CD4-positive, CD25-positive, alpha-beta regulatory T cell (primary cell): ENCODE data around the gene AAR2. TPM values are rescaled to one million over a fixed set of nuclear protein-coding genes. Genes with fewer than 3 reads are reported as not detected.

Experiments used
- ATAC-seq, 2 donors: fragments of 150-1000 bp; cut with Tn5 transposase; one replicate each; pipeline ENCODE4 v1.10.0; 2021; ENCODE audit warnings: low read depth in 2 of 2, moderate number of reproducible peaks in 2 of 2, moderate library complexity in 1 of 2
- DNase-seq, 3 donors: peaks; one replicate each; pipeline versions ENCODE4 v3.0.0 to v3.0.0-alpha.2; 2012 to 2022; ENCODE audit warnings: mixed read lengths in 1 of 3
- H3K27ac ChIP-seq: one replicate; pipeline ENCODE4 v1.7.0; 2013; ENCODE audit warnings: mild to moderate bottlenecking, low read length; ENCODE audit not compliant: insufficient read depth, poor library complexity, severe bottlenecking
- H3K27me3 ChIP-seq: one replicate; pipeline ENCODE4 v1.7.0; 2013; ENCODE audit warnings: low read length; ENCODE audit not compliant: control insufficient read depth, insufficient read depth
- H3K36me3 ChIP-seq: one replicate; pipeline ENCODE4 v1.7.0; 2013; ENCODE audit warnings: mild to moderate bottlenecking, low read length, moderate library complexity; ENCODE audit not compliant: control insufficient read depth, insufficient read depth
- H3K4me1 ChIP-seq: 2 replicates; pipeline ENCODE4 v1.7.0; 2013; ENCODE audit warnings: mild to moderate bottlenecking, low read length; ENCODE audit not compliant: insufficient read depth, control insufficient read depth, poor library complexity, severe bottlenecking
- H3K4me3 ChIP-seq: one replicate; pipeline ENCODE4 v1.7.0; 2013; ENCODE audit warnings: low read depth, mild to moderate bottlenecking, low read length, moderate library complexity
- H3K9me3 ChIP-seq, 2 experiments: 1 replicate in 1 of 2; 2 replicates in 1 of 2; pipeline ENCODE4 v1.7.0; 2013; ENCODE audit warnings: low read length in 2 of 2, mild to moderate bottlenecking in 1 of 2, moderate library complexity in 1 of 2; ENCODE audit not compliant: control insufficient read depth in 2 of 2
- H3K27ac Mint-ChIP-seq, 3 donors: one replicate each; pipeline ENCODE4 v1.8.0; 2020 to 2022; ENCODE audit warnings: mild to moderate bottlenecking in 3 of 3, mixed read lengths in 3 of 3, moderate library complexity in 2 of 3
- H3K27me3 Mint-ChIP-seq: one replicate; pipeline ENCODE4 v1.8.0; 2022; ENCODE audit warnings: mild to moderate bottlenecking, mixed read lengths
- H3K36me3 Mint-ChIP-seq: one replicate; pipeline ENCODE4 v1.8.0; 2020; ENCODE audit warnings: mixed read lengths
- H3K4me1 Mint-ChIP-seq, 4 donors: one replicate each; pipeline ENCODE4 v1.8.0; 2020 to 2022; ENCODE audit warnings: mixed read lengths in 4 of 4, mild to moderate bottlenecking in 1 of 4
- H3K4me3 Mint-ChIP-seq, 4 donors: one replicate each; pipeline ENCODE4 v1.8.0; 2020 to 2022; ENCODE audit warnings: mild to moderate bottlenecking in 4 of 4, mixed read lengths in 4 of 4, moderate library complexity in 3 of 4
- H3K9me3 Mint-ChIP-seq, 7 donors: one replicate each; pipeline ENCODE4 v1.8.0; 2020 to 2022; ENCODE audit warnings: mixed read lengths in 7 of 7, mild to moderate bottlenecking in 3 of 7, moderate library complexity in 2 of 7
- polyA plus RNA-seq, 4 donors: library from polyadenylated mRNA; unstranded; fragments of 300-500 nt; fragmentation: Illumina TruSeq; gene quantifications; one replicate each; pipeline ENCODE4 v1.2.3, GENCODE V29; 2021
- total RNA-seq: library from RNA; stranded (reverse); gene quantifications from one replicate; pipeline ENCODE4 v1.2.3, GENCODE V29; 2022

AAR2 gene
- total and polyA plus RNA-seq, 5 donors from 2014 or later: 18.0 to 58.3 (median 49.0) TPM

- no peak for ATAC-seq
- H3K36me3 Mint-ChIP-seq: no peaks in the 10 kb centered on the region
- no peak overlapping the region for H3K4me3 ChIP-seq
Observed at GRCh38 chr20:36225666-36226065, 10.6 kb upstream of the AAR2 start.

GRCh38 chr20:36228770-36229169 is 7.5 kb upstream of the AAR2 start:
- Histone ChIP-seq H3K4me1 (peaks cover 6% of the 10 kb centered on the region), H3K36me3 (no peaks in the 10 kb centered on the region), H3K27ac (no peak overlapping the region), H3K27me3 (no peaks in the 10 kb centered on the region), H3K4me3 (no peak overlapping the region), H3K9me3 (no peaks in the 10 kb centered on the region)
- Mint-ChIP-seq H3K36me3 (no peaks in the 10 kb centered on the region), H3K4me3 (no peak overlapping the region), H3K27ac (no peak overlapping the region), H3K4me1 (peaks cover 0 to 8% (median 7%) of the 10 kb centered on the region in 4 donors), H3K9me3 (peaks cover 0 to 2% (median 0%) of the 10 kb centered on the region in 7 donors), H3K27me3 (peaks cover 18% of the 10 kb centered on the region)
- no peak for DNase-seq
- ATAC-seq: no peak

More at GRCh38 chr20:36225666-36226065, 10.6 kb upstream of the AAR2 start:
- peaks cover 6% of the 10 kb centered on the region for H3K4me1 ChIP-seq
- Mint-ChIP-seq H3K4me1 (peaks cover 0 to 8% (median 6%) of the 10 kb centered on the region in 4 donors), H3K27ac (no peak overlapping the region), H3K27me3 (peaks cover 18% of the 10 kb centered on the region), H3K9me3 (peaks cover 0 to 2% (median 0%) of the 10 kb centered on the region in 7 donors), H3K4me3 (no peak overlapping the region)
- H3K9me3 ChIP-seq: no peaks in the 10 kb centered on the region
- H3K36me3 ChIP-seq: no peaks in the 10 kb centered on the region
- no peak overlapping the region for H3K27ac ChIP-seq
- H3K27me3 ChIP-seq: no peaks in the 10 kb centered on the region
- DNase-seq: no peak

- Histone ChIP-seq H3K27ac (no peak overlapping the region), H3K4me1 (peaks cover 6% of the 10 kb centered on the region), H3K27me3 (no peaks in the 10 kb centered on the region), H3K9me3 (no peaks in the 10 kb centered on the region), H3K36me3 (no peaks in the 10 kb centered on the region), H3K4me3 (no peak overlapping the region)
- ATAC-seq (no peak), DNase-seq (peak in 1 of 3 donors; percentile 17)
- H3K4me1 Mint-ChIP-seq: peaks cover 0 to 12% (median 7%) of the 10 kb centered on the region in 4 donors
- H3K9me3 Mint-ChIP-seq: peaks cover 0 to 2% (median 0%) of the 10 kb centered on the region in 7 donors
- peaks cover 18% of the 10 kb centered on the region for H3K27me3 Mint-ChIP-seq
- H3K27ac Mint-ChIP-seq: no peak overlapping the region
- peak overlapping the region in 2 of 4 donors; percentile 21 to 29 for H3K4me3 Mint-ChIP-seq
- no peaks in the 10 kb centered on the region for H3K36me3 Mint-ChIP-seq
Observed at GRCh38 chr20:36230019-36230418, 6.3 kb upstream of the AAR2 start.

GRCh38 chr20:36231331-36231730 is 4.9 kb upstream of the AAR2 start:
- Mint-ChIP-seq H3K9me3 (peaks cover 0 to 2% (median 0%) of the 10 kb centered on the region in 7 donors), H3K36me3 (no peaks in the 10 kb centered on the region), H3K27me3 (peaks cover 8% of the 10 kb centered on the region), H3K4me1 (peaks cover 7 to 19% (median 11%) of the 10 kb centered on the region in 4 donors), H3K4me3 (no peak overlapping the region), H3K27ac (no peak overlapping the region)
- H3K4me3 ChIP-seq: no peak overlapping the region
- peaks cover 10% of the 10 kb centered on the region for H3K4me1 ChIP-seq
- no peak for ATAC-seq
- H3K27me3 ChIP-seq: no peaks in the 10 kb centered on the region
- no peak overlapping the region for H3K27ac ChIP-seq
- H3K9me3 ChIP-seq: no peaks in the 10 kb centered on the region
- H3K36me3 ChIP-seq: no peaks in the 10 kb centered on the region
- DNase-seq: no peak

- no peaks in the 10 kb centered on the region for H3K27me3 ChIP-seq
- H3K27ac ChIP-seq: no peak overlapping the region
- DNase-seq: no peak
- Mint-ChIP-seq H3K9me3 (no peaks in the 10 kb centered on the region), H3K4me3 (peak overlapping the region; percentile 21 to 94 (median 41)), H3K36me3 (no peaks in the 10 kb centered on the region), H3K27me3 (peaks cover 4% of the 10 kb centered on the region), H3K27ac (peak overlapping the region in 1 of 3 donors; percentile 20), H3K4me1 (peaks cover 25 to 48% (median 37%) of the 10 kb centered on the region in 4 donors)
- H3K4me1 ChIP-seq: peaks cover 28% of the 10 kb centered on the region
- ATAC-seq: no peak
- H3K36me3 ChIP-seq: peaks cover 6% of the 10 kb centered on the region
- no peaks in the 10 kb centered on the region for H3K9me3 ChIP-seq
- H3K4me3 ChIP-seq: no peak overlapping the region
Observed at GRCh38 chr20:36234771-36235320, 1.4 kb upstream of the AAR2 start.

- H3K4me1 Mint-ChIP-seq: peaks cover 27 to 61% (median 45%) of the 10 kb centered on the region in 4 donors
- peaks cover 0 to 1% (median 0%) of the 10 kb centered on the region in 7 donors for H3K9me3 Mint-ChIP-seq
- H3K4me1 ChIP-seq: peaks cover 26% of the 10 kb centered on the region
- peak in 1 of 3 donors; percentile 3 for DNase-seq
- peak overlapping the region; percentile 94 to 96 (median 94) for H3K27ac Mint-ChIP-seq
- no peaks in the 10 kb centered on the region for H3K27me3 Mint-ChIP-seq
- no peaks in the 10 kb centered on the region for H3K27me3 ChIP-seq
- no peaks in the 10 kb centered on the region for H3K9me3 ChIP-seq
- peak overlapping the region; percentile 66 for H3K27ac ChIP-seq
- peaks cover 23% of the 10 kb centered on the region for H3K36me3 ChIP-seq
- H3K4me3 ChIP-seq: peak overlapping the region; percentile 98
- no peaks in the 10 kb centered on the region for H3K36me3 Mint-ChIP-seq
- ATAC-seq: peak in 1 of 2 donors; percentile 17
- peak overlapping the region; percentile 94 to 99 (median 96) for H3K4me3 Mint-ChIP-seq
Observed at GRCh38 chr20:36236786-36237121, 476 bp downstream of the AAR2 start.

- Mint-ChIP-seq H3K36me3 (no peaks in the 10 kb centered on the region), H3K27me3 (no peaks in the 10 kb centered on the region), H3K9me3 (peaks cover 0 to 1% (median 0%) of the 10 kb centered on the region in 7 donors), H3K27ac (peak overlapping the region in 2 of 3 donors; percentile 94 to 96), H3K4me3 (peak overlapping the region; percentile 94 to 99 (median 96)), H3K4me1 (peaks cover 27 to 61% (median 45%) of the 10 kb centered on the region in 4 donors)
- ATAC-seq (no peak), DNase-seq (no peak)
- Histone ChIP-seq H3K4me1 (peaks cover 26% of the 10 kb centered on the region), H3K27ac (no peak overlapping the region), H3K4me3 (peak overlapping the region; percentile 98), H3K9me3 (no peaks in the 10 kb centered on the region), H3K36me3 (peaks cover 24% of the 10 kb centered on the region), H3K27me3 (no peaks in the 10 kb centered on the region)
Observed at GRCh38 chr20:36237477-36237876, 1.2 kb downstream of the AAR2 start.

- H3K27me3 ChIP-seq: no peaks in the 10 kb centered on the region
- Mint-ChIP-seq H3K4me3 (peak overlapping the region; percentile 43 to 94 (median 72)), H3K4me1 (peaks cover 27 to 61% (median 45%) of the 10 kb centered on the region in 4 donors), H3K27ac (peak overlapping the region in 1 of 3 donors; percentile 72), H3K27me3 (no peaks in the 10 kb centered on the region), H3K9me3 (peaks cover 0 to 1% (median 0%) of the 10 kb centered on the region in 7 donors), H3K36me3 (no peaks in the 10 kb centered on the region)
- H3K4me3 ChIP-seq: peak overlapping the region; percentile 21
- H3K9me3 ChIP-seq: no peaks in the 10 kb centered on the region
- no peak for ATAC-seq
- H3K27ac ChIP-seq: no peak overlapping the region
- peaks cover 26% of the 10 kb centered on the region for H3K4me1 ChIP-seq
- H3K36me3 ChIP-seq: peaks cover 31% of the 10 kb centered on the region
- DNase-seq: no peak
Observed at GRCh38 chr20:36238153-36238552, 1.9 kb downstream of the AAR2 start.
